ENCODE measurements around the gene MYO3B. TPM values are rescaled to one million over a fixed set of nuclear protein-coding genes. Genes with fewer than 3 reads are reported as not detected.
A peak's percentile ranks its signal among the peaks of the same experiment; 100 is the strongest.

Gene MYO3B
- total RNA-seq, 1 experiment from 2014 or later, result 0.50 TPM

DNA sequence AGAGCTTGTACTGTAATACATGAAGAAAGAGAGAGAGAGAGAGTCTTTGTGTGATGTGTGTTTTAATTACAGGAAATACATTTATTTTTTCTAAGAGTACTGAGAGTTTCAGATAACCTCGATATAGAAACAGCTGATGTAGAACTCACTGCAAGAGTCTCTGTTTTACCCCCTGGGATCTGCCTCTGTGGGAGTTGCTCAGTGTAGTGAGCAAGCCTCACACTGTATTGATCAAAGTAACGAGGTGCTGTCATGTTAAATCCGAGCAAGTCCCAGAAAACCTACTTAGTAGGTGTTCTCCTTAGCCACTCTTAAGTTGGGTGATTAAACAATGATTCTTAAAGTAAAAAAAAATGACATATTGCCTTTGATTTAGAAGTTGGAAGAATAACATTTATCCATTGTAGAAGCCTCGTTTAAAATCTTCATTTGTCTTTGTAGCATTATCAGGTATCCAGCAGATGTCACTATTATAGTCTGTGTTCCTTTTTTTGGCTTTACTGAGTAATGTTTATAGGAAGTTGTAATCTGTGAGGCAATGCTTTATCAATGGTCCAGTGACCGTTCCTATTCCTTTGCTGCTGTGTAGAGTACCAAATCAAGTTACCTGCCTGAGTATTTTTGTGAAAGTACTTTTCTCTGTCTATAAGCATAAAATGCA, 219.0 kb downstream of the MYO3B start:
- POLR2A ChIA-PET, result no interaction called here
- H3K27ac Mint-ChIP-seq, result no peak overlapping the region
- no peaks in the 10 kb centered on the region; the same call in 1 of the 2 replicates for H3K27me3 Mint-ChIP-seq (ENCODE audit: low read depth)
- peak; percentile 46; the same call in 1 of the 2 replicates for ATAC-seq
- no peaks in the 10 kb centered on the region for H3K9me3 Mint-ChIP-seq
- H3K4me3 Mint-ChIP-seq, result no peak overlapping the region
- DNase-seq (ENCODE audit: low spot score), result no peak
- CTCF ChIA-PET, result interaction anchor here (0.7 to 1.0 kb wide), 2 partner anchors 416 to 420 kb away, joined by 3 to 4 read pairs; partner anchors contain the start of gene GAD1
- H3K36me3 Mint-ChIP-seq, result no peaks in the 10 kb centered on the region
- TF ChIP-seq, protein P1, sequence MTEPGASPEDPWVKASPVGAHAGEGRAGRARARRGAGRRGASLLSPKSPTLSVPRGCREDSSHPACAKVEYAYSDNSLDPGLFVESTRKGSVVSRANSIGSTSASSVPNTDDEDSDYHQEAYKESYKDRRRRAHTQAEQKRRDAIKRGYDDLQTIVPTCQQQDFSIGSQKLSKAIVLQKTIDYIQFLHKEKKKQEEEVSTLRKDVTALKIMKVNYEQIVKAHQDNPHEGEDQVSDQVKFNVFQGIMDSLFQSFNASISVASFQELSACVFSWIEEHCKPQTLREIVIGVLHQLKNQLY (CRISPR knock-in tag; IDR thresholded peaks at IDR 0.05), result no peak
- TF ChIP-seq AFF4 (CRISPR knock-in tag; IDR thresholded peaks at IDR 0.05; ENCODE audit: borderline replicate concordance) (no peak), ZNF396 (CRISPR knock-in tag; IDR thresholded peaks at IDR 0.05; ENCODE audit: borderline replicate concordance) (no peak), ZNF317 (CRISPR knock-in tag; IDR thresholded peaks at IDR 0.05; ENCODE audit: borderline replicate concordance, low read depth) (no peak), CBFB (CRISPR knock-in tag; IDR thresholded peaks at IDR 0.05; ENCODE audit: low read depth) (no peak), NR1H2 (CRISPR knock-in tag; IDR thresholded peaks at IDR 0.05) (no peak), SP1 (CRISPR knock-in tag; conservative IDR thresholded peaks at IDR 0.05) (no peak), MYBL2 (CRISPR knock-in tag; IDR thresholded peaks at IDR 0.05) (no peak)
- TF ChIP-seq, protein P2, sequence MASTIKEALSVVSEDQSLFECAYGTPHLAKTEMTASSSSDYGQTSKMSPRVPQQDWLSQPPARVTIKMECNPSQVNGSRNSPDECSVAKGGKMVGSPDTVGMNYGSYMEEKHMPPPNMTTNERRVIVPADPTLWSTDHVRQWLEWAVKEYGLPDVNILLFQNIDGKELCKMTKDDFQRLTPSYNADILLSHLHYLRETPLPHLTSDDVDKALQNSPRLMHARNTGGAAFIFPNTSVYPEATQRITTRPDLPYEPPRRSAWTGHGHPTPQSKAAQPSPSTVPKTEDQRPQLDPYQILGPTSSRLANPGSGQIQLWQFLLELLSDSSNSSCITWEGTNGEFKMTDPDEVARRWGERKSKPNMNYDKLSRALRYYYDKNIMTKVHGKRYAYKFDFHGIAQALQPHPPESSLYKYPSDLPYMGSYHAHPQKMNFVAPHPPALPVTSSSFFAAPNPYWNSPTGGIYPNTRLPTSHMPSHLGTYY (CRISPR knock-in tag; IDR thresholded peaks at IDR 0.05), result no peak
- TF ChIP-seq, protein P3, sequence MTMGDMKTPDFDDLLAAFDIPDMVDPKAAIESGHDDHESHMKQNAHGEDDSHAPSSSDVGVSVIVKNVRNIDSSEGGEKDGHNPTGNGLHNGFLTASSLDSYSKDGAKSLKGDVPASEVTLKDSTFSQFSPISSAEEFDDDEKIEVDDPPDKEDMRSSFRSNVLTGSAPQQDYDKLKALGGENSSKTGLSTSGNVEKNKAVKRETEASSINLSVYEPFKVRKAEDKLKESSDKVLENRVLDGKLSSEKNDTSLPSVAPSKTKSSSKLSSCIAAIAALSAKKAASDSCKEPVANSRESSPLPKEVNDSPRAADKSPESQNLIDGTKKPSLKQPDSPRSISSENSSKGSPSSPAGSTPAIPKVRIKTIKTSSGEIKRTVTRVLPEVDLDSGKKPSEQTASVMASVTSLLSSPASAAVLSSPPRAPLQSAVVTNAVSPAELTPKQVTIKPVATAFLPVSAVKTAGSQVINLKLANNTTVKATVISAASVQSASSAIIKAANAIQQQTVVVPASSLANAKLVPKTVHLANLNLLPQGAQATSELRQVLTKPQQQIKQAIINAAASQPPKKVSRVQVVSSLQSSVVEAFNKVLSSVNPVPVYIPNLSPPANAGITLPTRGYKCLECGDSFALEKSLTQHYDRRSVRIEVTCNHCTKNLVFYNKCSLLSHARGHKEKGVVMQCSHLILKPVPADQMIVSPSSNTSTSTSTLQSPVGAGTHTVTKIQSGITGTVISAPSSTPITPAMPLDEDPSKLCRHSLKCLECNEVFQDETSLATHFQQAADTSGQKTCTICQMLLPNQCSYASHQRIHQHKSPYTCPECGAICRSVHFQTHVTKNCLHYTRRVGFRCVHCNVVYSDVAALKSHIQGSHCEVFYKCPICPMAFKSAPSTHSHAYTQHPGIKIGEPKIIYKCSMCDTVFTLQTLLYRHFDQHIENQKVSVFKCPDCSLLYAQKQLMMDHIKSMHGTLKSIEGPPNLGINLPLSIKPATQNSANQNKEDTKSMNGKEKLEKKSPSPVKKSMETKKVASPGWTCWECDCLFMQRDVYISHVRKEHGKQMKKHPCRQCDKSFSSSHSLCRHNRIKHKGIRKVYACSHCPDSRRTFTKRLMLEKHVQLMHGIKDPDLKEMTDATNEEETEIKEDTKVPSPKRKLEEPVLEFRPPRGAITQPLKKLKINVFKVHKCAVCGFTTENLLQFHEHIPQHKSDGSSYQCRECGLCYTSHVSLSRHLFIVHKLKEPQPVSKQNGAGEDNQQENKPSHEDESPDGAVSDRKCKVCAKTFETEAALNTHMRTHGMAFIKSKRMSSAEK (CRISPR knock-in tag; IDR thresholded peaks at IDR 0.05; ENCODE audit: borderline replicate concordance), result no peak
- H3K4me1 Mint-ChIP-seq, result peaks cover 11% of the 10 kb centered on the region; the same call in 1 of the 2 replicates

DNA sequence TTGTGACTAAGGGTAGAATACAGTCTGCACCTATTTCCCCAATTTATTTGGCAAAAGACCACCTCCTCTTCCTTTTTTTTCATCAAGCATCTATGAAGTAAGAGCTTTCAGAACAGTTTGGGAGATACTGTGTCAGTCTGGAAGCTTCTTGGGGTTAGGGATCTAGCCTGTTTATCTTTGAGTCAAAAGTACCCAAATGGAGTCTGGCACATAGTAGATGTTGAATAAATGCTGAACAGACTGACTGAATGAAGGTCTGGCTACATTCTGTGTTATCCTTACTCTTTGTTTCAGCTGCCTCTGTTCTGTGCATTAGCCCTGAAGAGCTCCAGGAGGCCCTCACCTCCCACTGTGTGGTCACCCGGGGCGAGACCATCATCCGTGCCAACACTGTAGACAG, 223.2 kb downstream of the MYO3B start:
- no peaks in the 10 kb centered on the region; the same call in 1 of the 2 replicates for H3K27me3 Mint-ChIP-seq (ENCODE audit: low read depth)
- ChIA-PET CTCF (interaction anchor here (1.4 kb wide), 1 partner anchor 9 kb away, joined by 4 read pairs; no protein-coding TSS in a partner anchor), POLR2A (no interaction called here)
- no peak overlapping the region for H3K27ac Mint-ChIP-seq
- no peaks in the 10 kb centered on the region for H3K9me3 Mint-ChIP-seq
- DNase-seq (ENCODE audit: low spot score) (no peak), ATAC-seq (no peak)
- H3K4me1 Mint-ChIP-seq, result peaks cover 2% of the 10 kb centered on the region; the same call in 1 of the 2 replicates
- no peak overlapping the region for H3K4me3 Mint-ChIP-seq
- H3K36me3 Mint-ChIP-seq, result no peaks in the 10 kb centered on the region
- TF ChIP-seq, protein P4, sequence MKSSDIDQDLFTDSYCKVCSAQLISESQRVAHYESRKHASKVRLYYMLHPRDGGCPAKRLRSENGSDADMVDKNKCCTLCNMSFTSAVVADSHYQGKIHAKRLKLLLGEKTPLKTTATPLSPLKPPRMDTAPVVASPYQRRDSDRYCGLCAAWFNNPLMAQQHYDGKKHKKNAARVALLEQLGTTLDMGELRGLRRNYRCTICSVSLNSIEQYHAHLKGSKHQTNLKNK (CRISPR knock-in tag; IDR thresholded peaks at IDR 0.05), result no peak
- TF ChIP-seq TEAD4 (CRISPR knock-in tag; IDR thresholded peaks at IDR 0.05), result no peak

Data from WTC11 (cell line).